ENCODE data around the gene HS3ST6. TPM values are rescaled to one million over a fixed set of nuclear protein-coding genes. Genes with fewer than 3 reads are reported as not detected.
"Not testable (repeated sequence)": the region's sequence is repeated elsewhere in the genome, so short reads cannot be mapped to it uniquely, and the experiment has no call there.

The HS3ST6 gene
- total RNA-seq, 1 experiment from 2014 or later, result not detected

DNA sequence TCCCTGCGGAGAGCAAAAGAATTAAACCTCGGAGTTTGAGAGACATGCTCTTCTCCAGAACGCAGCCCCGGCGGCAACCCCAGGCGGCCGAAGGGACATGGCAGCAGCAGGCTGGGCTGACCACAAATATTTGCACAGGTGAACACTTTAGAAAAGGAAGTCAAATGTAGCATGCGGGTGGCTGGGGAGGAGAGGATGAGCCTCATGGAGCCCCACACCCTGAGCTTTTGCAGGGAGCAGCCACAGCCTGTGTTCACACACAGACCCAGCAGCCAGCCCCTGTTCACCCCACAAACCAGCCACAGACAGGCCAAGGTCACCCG lies 17.8 kb downstream of the HS3ST6 start:
- in situ Hi-C loops (cut with HindIII; ENCODE audit: low pct_unique_long_range_greater_than_20kb, low sequenced_read_pairs), result no loop called here
- DNase-seq (ENCODE audit: low read depth, low spot score), result no peak

DNA sequence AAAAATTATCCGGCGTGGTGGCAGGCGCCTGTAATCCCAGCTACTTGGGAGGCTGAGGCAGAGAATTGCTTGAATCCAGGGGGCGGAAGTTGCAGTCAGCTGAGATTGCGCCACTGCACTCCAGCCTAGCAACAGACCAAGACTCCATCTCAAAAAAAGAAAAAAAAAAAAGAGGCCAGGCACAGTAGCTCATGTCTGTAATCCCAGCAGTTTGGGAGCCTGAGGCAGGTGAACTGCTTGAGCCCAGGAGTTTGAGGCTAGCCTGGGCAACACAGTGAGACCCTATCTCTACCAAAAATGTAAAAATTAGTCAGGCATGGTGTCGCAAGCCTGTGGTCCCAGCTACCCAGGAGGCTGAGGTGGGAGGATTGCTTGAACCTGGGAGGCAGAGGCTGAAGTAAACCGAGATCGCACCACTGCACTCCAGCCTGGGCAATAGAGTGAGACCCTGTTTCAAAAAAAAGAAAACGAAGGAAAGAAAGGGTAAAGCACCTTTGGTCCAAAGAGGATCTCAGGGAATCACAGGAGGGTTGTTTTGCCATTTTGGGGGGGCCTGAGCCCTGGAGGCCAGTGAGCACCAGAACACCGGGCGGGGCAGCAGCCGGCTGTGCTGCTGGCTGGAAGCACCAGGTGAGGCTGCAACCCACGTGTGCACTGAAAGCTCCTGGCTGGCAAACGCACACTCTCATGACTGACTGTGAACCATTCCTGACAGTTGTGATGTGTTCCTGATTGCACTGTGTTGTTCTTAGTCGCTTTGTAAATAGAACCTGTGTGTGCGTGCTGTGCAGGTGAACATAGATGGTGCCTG lies 18.4 kb downstream of the HS3ST6 start:
- DNase-seq (ENCODE audit: low read depth, low spot score), result no peak
- in situ Hi-C loops (cut with HindIII; ENCODE audit: low pct_unique_long_range_greater_than_20kb, low sequenced_read_pairs), result no loop called here

DNA sequence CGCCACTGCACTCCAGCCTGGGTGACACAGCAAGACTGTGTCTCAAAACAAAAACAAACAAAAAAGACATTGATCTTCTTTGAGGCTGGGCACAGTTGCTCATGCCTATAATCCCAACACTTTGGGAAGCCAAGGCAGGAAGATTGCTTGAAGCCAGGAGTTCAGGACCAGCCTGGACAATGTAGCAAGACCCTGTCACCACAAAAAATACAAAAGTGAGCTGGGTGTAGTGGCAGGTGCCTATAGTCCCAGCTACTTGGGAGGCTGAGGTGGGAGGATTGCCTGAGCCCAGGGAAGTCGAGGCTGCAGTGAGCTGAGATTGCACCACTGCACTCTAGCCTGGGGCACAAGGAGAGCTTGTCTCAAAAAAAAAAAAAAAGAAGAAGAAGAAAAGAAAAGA lies 20.5 kb downstream of the HS3ST6 start:
- in situ Hi-C loops (cut with HindIII; ENCODE audit: low pct_unique_long_range_greater_than_20kb, low sequenced_read_pairs); DNase-seq (ENCODE audit: low read depth, low spot score): not testable (repeated sequence)

DNA sequence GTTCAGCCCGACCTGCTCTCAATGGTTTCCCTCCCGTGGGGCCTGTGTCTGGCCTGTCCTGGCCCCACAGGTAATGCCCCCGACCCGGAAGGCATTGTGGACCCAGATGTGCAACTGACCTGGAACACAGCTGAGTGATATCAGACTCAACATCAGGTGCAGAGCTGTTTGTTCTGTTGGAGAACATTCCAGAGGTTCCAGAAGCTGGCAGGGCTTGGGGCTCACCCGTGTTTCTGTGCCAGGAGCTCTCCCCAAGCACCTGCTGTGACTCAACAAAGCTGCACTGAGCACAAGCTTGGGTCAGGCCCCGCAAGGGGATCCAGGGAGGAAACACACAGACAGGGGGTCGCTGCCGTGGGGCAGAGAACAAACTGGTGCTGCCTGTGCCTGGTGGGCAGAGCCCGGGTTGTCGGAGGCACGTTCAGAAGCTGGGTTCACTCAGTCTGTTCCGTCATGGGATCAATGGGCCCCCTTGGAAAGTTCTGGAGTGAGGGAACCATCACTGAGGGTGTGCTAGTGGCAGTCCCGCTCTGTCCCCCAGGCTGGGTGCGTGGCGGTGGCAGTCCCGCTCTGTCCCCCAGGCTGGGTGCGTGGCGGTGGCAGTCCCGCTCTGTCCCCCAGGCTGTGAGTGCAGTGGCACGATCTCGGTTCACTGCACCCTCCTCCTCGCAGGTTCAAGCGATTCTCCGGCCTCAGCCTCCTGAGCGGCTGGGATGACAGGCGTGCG lies 22.1 kb downstream of the HS3ST6 start:
- no peak for DNase-seq (ENCODE audit: low read depth, low spot score)
- in situ Hi-C loops (cut with HindIII; ENCODE audit: low pct_unique_long_range_greater_than_20kb, low sequenced_read_pairs), result no loop called here

DNA sequence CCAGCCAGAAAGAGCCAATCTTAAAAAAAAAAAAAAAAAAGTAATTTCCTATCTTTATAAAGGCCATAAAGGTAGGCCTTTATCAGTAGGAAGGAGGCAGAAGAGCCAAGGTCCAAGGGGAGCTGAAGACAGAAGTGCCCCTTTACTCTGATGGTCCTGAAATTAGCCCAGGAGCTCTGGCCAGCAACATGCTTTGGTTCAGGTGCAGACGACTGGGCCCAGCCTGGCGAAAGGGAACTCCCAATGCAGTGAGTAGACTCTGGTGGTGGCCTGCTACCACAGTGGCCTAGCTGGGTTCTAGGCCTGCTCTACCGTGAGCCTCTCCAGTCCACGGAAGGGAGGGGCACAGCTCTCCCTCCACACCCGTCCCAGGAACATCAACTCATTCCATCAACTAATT lies 23.1 kb downstream of the HS3ST6 start:
- in situ Hi-C loops (cut with HindIII; ENCODE audit: low pct_unique_long_range_greater_than_20kb, low sequenced_read_pairs), result no loop called here
- DNase-seq (ENCODE audit: low read depth, low spot score), result no peak

DNA sequence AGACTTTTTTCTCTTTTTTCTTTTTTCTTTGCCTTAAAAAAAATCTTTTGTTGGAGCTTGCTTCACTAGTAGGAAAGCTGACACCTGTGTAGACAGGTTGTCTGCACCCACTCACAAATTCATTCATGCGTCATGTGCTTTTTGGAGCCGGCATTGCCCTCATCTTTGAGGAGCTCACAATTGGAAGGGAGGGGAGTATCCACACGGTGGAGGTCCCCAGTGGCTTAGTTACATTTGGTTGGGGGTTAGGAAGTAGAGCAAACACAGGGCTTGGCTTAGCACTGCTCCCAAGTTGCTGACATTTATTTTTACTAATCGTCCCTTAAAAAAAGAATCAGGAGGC lies 27.5 kb downstream of the HS3ST6 start:
- in situ Hi-C loops (cut with HindIII; ENCODE audit: low pct_unique_long_range_greater_than_20kb, low sequenced_read_pairs), result no loop called here
- DNase-seq (ENCODE audit: low read depth, low spot score), result no peak

DNA sequence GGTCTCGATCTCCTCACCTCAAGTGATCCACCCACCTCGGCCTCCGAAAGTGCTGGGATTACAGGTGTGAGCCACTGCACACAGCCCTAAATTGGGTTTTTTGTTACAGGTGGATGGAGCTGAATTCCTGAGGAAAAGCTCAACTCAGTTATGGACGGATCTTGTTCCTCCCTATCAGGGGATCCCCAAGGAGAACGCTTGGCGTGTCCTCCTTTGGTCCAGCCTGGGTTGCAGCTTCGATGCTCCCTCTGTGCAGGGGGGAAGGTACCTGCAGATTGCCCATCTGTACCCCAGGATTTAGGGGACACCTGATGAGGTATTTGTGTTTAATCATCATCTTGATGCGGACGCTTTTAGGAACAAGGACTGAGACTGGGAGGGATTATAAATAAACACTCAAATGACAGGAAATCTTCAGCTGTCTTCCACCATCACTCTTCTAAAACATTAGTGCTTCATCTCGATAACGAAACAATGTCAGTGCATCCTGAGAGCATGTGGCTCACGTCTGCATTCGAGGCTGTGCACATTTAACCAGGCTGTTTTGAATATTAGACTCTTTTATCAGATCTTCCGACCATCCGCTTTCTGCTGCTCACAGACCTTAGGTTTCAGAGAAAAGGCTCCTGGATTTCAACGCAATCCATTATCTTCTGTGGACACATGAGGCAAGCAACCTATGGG lies 28.0 kb downstream of the HS3ST6 start:
- in situ Hi-C loops (cut with HindIII; ENCODE audit: low pct_unique_long_range_greater_than_20kb, low sequenced_read_pairs), result no loop called here
- no peak for DNase-seq (ENCODE audit: low read depth, low spot score)

DNA sequence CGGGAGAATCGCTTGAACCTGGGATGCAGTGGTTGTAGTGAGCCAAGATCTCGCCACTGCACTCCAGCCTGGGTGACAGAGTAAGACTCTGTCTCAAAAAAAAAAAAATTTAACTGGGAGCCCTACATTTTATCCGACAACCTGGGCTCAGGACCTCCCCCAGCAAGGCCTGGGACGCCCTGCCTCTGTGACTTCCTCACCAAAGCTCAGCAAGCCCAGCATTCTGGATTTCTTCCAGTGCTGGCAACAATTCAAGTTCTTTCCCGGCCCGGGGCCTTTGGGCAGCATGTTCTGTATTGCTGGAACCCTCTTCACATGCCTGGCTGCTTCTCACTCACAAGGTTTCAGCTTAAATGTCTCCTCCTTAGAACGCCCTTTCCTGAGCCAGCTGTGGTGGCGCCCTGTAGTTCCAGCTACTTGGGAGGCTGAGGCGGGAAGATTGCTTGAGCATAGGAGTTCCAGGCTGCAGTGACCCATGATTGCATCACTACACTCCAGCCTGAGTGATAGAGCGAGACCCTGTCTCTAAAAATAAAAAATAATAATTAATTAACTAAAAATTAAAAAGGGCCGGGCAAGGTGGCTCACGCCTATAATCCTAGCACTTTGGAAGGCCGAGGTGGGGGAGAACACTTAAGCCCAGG lies 30.4 kb downstream of the HS3ST6 start:
- no peak for DNase-seq (ENCODE audit: low read depth, low spot score)
- in situ Hi-C loops (cut with HindIII; ENCODE audit: low pct_unique_long_range_greater_than_20kb, low sequenced_read_pairs), result no loop called here

DNA sequence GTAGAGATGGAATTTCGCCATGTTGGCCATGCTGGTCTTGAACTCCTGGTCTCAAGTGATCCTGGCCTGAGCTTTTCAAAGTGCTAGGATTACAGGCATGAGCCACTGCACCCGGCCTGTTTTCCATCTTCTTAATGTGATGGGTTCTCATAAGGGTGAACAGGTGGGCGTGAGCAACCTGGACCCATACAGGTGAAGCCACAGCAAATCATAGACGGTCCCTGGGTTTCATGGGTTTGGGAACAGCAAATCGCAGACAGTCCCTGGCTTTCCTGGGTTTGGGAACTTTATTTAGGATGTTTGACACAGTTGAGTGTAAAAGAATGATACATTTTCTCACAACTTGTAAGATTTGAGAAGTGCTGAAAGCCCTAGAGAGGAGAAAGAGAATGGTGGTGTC lies 33.3 kb downstream of the HS3ST6 start:
- DNase-seq (ENCODE audit: low read depth, low spot score), result no peak
- in situ Hi-C loops (cut with HindIII; ENCODE audit: low pct_unique_long_range_greater_than_20kb, low sequenced_read_pairs), result no loop called here

DNA sequence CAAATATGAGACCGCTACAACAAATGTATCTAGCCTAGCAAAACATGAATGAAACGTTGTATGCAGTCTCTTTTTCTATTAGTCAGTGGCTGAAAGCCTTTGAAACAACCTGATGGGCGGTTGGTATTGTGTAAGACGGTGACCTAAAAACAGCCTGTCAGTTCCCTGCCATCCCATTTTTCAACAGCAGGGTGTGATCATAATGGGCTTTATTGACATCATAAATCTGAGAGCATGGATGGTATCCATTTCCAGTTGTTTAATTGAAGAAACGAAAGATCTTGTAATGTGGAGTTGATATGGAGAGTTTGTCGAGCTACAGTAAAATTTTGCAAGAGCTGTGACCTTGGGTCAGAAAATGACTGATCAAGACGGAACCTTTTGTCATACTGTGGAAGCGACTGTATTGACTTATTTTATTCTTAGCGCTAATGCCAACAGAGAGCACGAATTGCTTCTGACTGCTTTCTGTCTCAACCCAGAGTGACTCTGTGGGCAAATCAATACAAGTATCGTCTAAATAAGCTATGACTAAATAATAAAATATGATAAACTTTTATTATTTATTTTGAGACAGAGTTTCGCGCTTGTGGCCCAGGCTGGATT lies 34.0 kb downstream of the HS3ST6 start:
- peak; percentile 69 for DNase-seq (ENCODE audit: low read depth, low spot score)
- in situ Hi-C loops (cut with HindIII; ENCODE audit: low pct_unique_long_range_greater_than_20kb, low sequenced_read_pairs), result no loop called here

DNA sequence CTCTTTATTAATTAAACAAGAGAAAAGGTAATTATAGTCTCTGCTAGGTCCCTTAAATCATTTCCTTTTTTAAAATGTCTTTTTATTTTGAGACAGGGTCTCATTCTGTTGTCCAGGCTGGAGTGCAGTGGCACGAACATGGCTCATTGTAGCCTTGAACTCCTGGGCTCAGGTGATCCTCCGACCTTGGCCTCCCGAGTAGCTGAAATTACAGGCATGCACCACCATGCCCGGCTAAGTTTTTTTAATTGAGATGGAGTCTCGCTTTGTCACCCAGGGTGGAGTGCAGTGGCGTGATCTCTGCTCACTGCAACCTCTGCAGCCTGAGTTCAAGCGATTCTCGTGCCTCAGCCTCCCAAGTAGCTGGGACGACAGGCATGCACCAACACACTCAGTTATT lies 37.0 kb downstream of the HS3ST6 start:
- in situ Hi-C loops (cut with HindIII; ENCODE audit: low pct_unique_long_range_greater_than_20kb, low sequenced_read_pairs), result not testable (repeated sequence)

DNA sequence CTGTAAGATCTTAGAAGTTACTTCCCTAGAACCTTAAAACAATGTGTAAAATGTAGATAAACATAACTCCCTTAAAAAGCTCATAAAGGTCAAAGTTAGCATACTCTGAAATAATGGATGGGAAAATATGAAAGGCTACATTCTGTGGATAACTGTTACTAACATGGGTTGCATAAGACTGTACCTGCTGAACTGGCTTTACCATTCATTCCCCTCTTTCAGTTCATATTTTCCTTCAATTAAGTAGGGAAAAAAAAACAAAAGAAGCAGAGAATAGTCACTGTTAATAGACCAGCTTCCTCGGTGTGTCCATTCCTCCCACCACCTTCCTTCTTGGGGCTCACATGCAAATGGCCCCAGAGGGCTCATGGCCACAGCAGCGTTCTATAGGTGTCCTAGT lies 38.7 kb downstream of the HS3ST6 start:
- DNase-seq (ENCODE audit: low read depth, low spot score), result no peak
- in situ Hi-C loops (cut with HindIII; ENCODE audit: low pct_unique_long_range_greater_than_20kb, low sequenced_read_pairs), result no loop called here

More for the DNA sequence above, 37.0 kb downstream of the HS3ST6 start:
- DNase-seq (ENCODE audit: low read depth, low spot score), result not testable (repeated sequence)

DNA sequence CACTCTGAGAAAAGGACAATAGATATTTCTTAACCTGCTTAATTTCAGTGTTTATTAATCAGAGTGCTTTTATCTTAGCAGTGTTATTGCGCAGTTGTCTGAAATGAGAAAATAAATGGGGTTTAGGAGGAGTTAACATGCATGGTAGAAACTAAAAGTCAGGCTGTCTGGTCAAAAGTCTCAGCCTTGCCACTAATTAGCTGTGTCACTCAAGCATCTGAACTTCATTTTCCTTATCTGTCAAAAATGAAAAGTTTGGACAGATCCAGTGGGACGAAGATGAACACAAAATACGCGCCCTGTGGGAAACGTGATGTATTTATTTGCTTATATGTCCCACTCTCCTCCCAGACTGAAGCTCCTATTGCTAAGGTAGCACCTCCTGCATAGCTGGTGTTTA lies 40.0 kb downstream of the HS3ST6 start:
- in situ Hi-C loops (cut with HindIII; ENCODE audit: low pct_unique_long_range_greater_than_20kb, low sequenced_read_pairs), result no loop called here
- no peak for DNase-seq (ENCODE audit: low read depth, low spot score)

DNA sequence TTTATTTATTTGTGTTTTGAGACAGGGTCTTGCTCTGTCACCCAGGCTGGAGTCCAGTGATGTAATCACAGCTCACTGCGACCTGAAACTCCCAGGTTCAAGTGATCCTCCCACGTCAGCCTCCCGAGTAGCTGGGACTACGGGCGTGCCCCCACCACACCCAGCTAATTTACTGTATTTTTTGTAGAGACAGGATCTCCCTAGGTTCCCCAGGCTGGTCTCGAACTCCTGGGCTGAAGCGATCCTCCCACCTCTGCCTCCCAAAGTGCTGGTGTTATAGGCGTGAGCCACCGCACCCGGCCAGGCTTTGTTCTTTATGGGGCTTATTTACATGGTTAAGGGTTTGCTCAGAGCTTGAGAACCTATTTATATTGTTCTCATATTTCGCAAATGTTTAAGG lies 40.4 kb downstream of the HS3ST6 start:
- no peak for DNase-seq (ENCODE audit: low read depth, low spot score)
- in situ Hi-C loops (cut with HindIII; ENCODE audit: low pct_unique_long_range_greater_than_20kb, low sequenced_read_pairs), result no loop called here

DNA sequence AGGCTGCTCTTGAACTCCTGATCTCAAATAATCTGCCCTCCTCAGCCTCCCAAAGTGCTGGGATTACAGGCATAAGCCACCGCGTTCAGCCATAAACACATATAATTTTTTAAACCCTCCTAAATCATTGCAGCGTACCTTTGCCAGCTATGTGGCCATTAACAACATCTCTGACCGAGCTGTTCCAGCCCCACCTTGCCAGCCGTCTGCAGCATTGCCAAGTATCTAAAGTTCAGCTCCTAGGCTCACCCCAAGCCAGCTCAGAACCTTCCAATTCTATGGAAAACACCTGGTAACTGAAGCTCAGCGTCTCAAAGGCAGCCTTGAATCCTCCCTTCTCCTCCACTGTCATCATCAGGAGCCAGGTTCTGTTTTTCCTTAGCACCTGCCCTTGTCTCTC lies 41.1 kb downstream of the HS3ST6 start:
- in situ Hi-C loops (cut with HindIII; ENCODE audit: low pct_unique_long_range_greater_than_20kb, low sequenced_read_pairs), result no loop called here
- DNase-seq (ENCODE audit: low read depth, low spot score), result no peak

DNA sequence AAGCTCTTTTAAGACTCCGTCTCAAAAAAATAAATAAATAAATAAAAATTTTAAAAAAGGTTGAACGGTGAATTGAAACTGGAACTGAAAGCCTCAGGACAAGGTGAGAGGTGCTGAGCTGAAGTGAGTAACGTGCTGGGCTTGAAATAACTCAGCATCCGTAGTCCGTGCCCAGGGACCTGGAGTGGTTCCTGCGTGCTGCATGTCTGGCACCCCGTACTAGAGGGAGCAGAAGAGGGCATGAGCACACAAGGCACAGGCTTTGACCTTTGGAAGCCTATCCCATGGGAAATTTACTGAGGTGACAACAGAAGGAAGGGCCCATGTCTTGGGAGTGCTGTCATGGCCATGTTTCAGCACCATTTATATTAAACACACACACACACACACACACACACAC lies 41.7 kb downstream of the HS3ST6 start:
- in situ Hi-C loops (cut with HindIII; ENCODE audit: low pct_unique_long_range_greater_than_20kb, low sequenced_read_pairs), result no loop called here
- no peak for DNase-seq (ENCODE audit: low read depth, low spot score)

DNA sequence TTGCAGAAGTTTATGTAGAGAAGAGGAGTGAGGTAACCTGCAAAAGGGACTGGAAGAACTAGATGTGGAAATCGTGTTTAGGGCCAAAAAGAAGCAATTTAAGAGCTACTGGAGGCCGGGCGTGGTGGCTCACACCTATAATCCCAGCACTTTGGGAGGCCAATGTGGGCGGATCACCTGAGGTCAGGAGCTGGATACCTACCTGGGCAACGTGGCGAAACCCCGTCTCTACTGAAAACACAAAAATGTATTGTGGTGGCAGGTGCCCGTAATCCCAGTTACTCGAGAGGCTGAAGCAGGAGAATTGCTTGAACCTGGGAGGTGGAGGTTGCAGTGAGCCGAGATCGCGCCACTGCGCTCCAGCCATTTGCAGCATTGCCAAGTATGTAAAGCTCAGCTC lies 42.1 kb downstream of the HS3ST6 start:
- in situ Hi-C loops (cut with HindIII; ENCODE audit: low pct_unique_long_range_greater_than_20kb, low sequenced_read_pairs); DNase-seq (ENCODE audit: low read depth, low spot score): not testable (repeated sequence)

DNA sequence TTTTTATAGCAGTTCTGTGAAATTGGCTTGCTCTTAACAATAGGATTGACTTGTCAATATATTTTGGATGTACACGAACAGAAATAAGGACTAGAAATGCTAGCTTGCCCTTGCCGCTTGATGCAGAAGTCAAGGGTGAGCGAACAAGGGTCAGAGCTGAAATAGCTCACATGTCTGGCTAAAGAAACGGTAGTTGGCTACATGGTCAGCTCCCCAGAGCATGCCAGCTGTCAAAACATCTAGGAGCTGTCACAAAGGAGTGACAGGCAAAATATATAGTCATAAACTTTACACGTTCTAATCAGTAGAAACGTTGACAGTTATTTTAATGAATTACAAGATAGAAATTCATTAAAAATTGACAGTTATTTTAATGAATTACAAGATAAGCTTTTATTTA lies 43.4 kb downstream of the HS3ST6 start:
- in situ Hi-C loops (cut with HindIII; ENCODE audit: low pct_unique_long_range_greater_than_20kb, low sequenced_read_pairs), result no loop called here
- no peak for DNase-seq (ENCODE audit: low read depth, low spot score)

All from SK-MEL-5 (cell line).